Activated T-helper 17 cell treated with anti-CD3 and anti-CD28 coated beads, Interleukin-2, amount 50 U/mL, for 72 hours (primary cell): ENCODE measurements around the gene MAGI1. TPM values are rescaled to one million over a fixed set of nuclear protein-coding genes. Genes with fewer than 3 reads are reported as not detected.

ENCODE experiments used
- ATAC-seq: fragments of 150-1000 bp; cut with Tn5 transposase; replicated peaks from 2 replicates; pipeline ENCODE4 v1.10.0; 2021; ENCODE audit warnings: mild to moderate bottlenecking, moderate library complexity
- H3K27ac Mint-ChIP-seq: one replicate; pipeline ENCODE4 v1.8.0; 2022; ENCODE audit warnings: mixed read lengths
- H3K27me3 Mint-ChIP-seq: one replicate; pipeline ENCODE4 v1.8.0; 2022; ENCODE audit warnings: mixed read lengths
- H3K36me3 Mint-ChIP-seq: one replicate; pipeline ENCODE4 v1.8.0; 2022; ENCODE audit warnings: low read depth, mild to moderate bottlenecking, mixed read lengths
- H3K4me1 Mint-ChIP-seq: one replicate; pipeline ENCODE4 v1.8.0; 2022; ENCODE audit warnings: mixed read lengths
- H3K4me3 Mint-ChIP-seq: one replicate; pipeline ENCODE4 v1.8.0; 2022; ENCODE audit warnings: mild to moderate bottlenecking, mixed read lengths
- H3K9me3 Mint-ChIP-seq: one replicate; pipeline ENCODE4 v1.8.0; 2022; ENCODE audit warnings: mixed read lengths
- total RNA-seq, 2 donors: library from RNA; stranded (reverse); gene quantifications; one replicate each; pipeline ENCODE4 v1.2.3, GENCODE V29; 2022

MAGI1 gene
- total RNA-seq, 2 donors from 2014 or later, result 0.06 TPM; not detected in 1

DNA sequence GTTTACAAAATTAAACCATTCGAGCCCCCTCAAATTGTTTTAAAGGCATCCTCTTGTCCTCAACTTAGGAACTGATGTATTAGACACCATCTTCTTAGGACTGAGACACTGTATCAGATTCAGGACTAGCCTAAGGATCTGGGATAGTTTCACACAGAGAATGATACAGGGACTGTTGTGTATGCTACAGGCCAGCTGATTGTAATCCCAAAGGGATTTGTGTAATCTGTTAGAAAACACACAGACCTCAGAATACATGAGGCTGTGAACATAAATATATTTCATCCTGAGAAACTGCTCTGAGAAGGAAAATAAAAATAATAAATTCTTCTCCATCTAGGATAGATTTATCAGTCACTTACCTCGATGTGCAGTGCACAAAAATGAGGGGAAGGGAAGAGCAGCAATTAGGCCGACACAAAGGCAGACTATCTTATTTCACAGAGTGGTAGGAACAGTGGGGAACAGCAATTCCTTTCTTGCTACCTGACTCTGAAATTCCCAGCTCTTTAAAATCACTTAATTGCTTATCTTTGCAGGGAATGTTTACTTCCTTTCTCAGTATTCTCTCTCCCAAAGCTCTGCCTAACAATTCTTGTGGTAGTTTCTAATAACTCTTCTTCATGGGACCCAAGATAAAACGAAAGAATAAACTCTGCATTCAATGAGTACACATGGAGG lies 322.5 kb downstream of the MAGI1 start:
- no peaks in the 10 kb centered on the region for H3K4me1 Mint-ChIP-seq
- H3K9me3 Mint-ChIP-seq, result no peaks in the 10 kb centered on the region
- H3K27me3 Mint-ChIP-seq, result no peaks in the 10 kb centered on the region
- no peak overlapping the region for H3K27ac Mint-ChIP-seq
- H3K4me3 Mint-ChIP-seq, result no peak overlapping the region
- no peaks in the 10 kb centered on the region for H3K36me3 Mint-ChIP-seq
- no peak for ATAC-seq

- Mint-ChIP-seq H3K36me3 (no peaks in the 10 kb centered on the region), H3K27me3 (no peaks in the 10 kb centered on the region), H3K27ac (no peak overlapping the region), H3K4me3 (no peak overlapping the region), H3K4me1 (no peaks in the 10 kb centered on the region), H3K9me3 (no peaks in the 10 kb centered on the region)
- no peak for ATAC-seq
These were observed 324.6 kb downstream of the MAGI1 start for GRCh38 chr3:65714134-65714533.

DNA sequence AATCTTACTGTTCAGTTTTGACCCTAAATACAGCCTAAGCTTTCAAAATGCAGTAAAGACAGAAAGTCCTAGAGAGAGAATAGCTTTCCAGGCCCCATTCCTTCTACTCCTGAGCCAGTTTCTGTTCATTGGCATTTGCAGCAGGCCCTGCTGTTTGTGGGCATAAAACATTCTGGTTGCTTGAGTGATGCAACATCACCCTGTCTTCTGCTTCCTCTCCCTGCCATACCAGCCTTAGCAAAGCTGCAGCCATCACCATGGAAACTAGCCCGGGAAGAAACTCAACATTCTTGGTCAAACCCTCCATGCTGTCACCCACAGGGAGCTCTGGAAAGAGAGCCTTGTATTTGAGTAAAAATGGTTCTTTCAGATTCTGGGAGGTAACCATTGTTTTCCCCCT lies 325.7 kb downstream of the MAGI1 start:
- Mint-ChIP-seq H3K27ac (no peak overlapping the region), H3K36me3 (no peaks in the 10 kb centered on the region), H3K4me3 (no peak overlapping the region), H3K27me3 (no peaks in the 10 kb centered on the region), H3K4me1 (no peaks in the 10 kb centered on the region), H3K9me3 (no peaks in the 10 kb centered on the region)
- ATAC-seq, result no peak

DNA sequence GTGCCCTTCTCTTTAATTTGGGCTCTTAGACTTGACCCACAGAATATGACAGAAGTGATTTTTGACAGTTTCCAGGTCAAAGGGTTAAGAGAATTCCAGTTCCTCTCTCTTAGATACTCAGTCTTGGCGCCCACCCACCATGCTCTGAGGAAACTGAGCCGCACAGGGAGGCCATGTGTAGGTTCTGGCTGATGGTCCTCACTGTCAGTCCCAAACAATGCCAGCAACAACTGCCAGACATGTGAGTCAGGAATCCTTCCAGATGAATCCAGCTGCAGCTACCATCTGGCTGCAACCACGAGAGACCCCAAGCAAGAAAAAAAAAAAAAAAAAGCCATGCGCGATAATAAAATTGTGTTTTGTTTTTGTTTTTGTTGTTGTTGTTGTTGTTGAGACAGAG lies 326.6 kb downstream of the MAGI1 start:
- H3K27me3 Mint-ChIP-seq, result no peaks in the 10 kb centered on the region
- no peaks in the 10 kb centered on the region for H3K36me3 Mint-ChIP-seq
- H3K4me1 Mint-ChIP-seq, result no peaks in the 10 kb centered on the region
- no peaks in the 10 kb centered on the region for H3K9me3 Mint-ChIP-seq
- H3K27ac Mint-ChIP-seq, result no peak overlapping the region
- no peak overlapping the region for H3K4me3 Mint-ChIP-seq
- no peak for ATAC-seq

GRCh38 chr3:65706776-65707568 lies 331.7 kb downstream of the MAGI1 start:
- Mint-ChIP-seq H3K27me3 (no peaks in the 10 kb centered on the region), H3K36me3 (no peaks in the 10 kb centered on the region), H3K4me1 (no peaks in the 10 kb centered on the region), H3K27ac (no peak overlapping the region), H3K4me3 (no peak overlapping the region), H3K9me3 (no peaks in the 10 kb centered on the region)
- ATAC-seq, result no peak

- no peak overlapping the region for H3K4me3 Mint-ChIP-seq
- no peaks in the 10 kb centered on the region for H3K9me3 Mint-ChIP-seq
- H3K27me3 Mint-ChIP-seq, result no peaks in the 10 kb centered on the region
- no peak overlapping the region for H3K27ac Mint-ChIP-seq
- H3K36me3 Mint-ChIP-seq, result no peaks in the 10 kb centered on the region
- no peaks in the 10 kb centered on the region for H3K4me1 Mint-ChIP-seq
- ATAC-seq, result no peak
These were observed 332.4 kb downstream of the MAGI1 start for GRCh38 chr3:65706301-65706700.

DNA sequence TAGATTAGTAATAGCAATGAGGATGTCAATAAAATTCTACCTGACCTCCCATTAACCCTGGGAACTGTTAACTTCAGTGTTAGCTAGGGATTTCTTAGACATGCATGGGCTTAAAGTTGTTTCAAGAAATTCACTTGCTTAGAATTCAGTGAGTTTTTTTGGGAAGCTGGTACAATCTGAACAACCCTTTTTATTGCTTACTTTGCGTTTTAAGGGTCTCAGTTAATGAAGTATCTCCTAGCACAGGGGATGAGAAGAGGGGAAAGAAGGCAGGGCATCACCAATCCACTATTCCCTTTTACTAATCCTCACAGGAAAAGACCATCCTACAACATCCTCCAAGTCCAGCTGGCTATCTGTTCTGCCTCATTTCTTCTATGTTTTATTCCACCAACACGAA lies 334.9 kb downstream of the MAGI1 start:
- Mint-ChIP-seq H3K4me3 (no peak overlapping the region), H3K36me3 (no peaks in the 10 kb centered on the region), H3K27ac (no peak overlapping the region), H3K9me3 (no peaks in the 10 kb centered on the region), H3K4me1 (no peaks in the 10 kb centered on the region), H3K27me3 (no peaks in the 10 kb centered on the region)
- ATAC-seq, result no peak

GRCh38 chr3:65703026-65703425 lies 335.7 kb downstream of the MAGI1 start:
- Mint-ChIP-seq H3K36me3 (no peaks in the 10 kb centered on the region), H3K4me3 (no peak overlapping the region), H3K27me3 (no peaks in the 10 kb centered on the region), H3K9me3 (no peaks in the 10 kb centered on the region), H3K27ac (no peak overlapping the region), H3K4me1 (no peaks in the 10 kb centered on the region)
- ATAC-seq, result no peak

DNA sequence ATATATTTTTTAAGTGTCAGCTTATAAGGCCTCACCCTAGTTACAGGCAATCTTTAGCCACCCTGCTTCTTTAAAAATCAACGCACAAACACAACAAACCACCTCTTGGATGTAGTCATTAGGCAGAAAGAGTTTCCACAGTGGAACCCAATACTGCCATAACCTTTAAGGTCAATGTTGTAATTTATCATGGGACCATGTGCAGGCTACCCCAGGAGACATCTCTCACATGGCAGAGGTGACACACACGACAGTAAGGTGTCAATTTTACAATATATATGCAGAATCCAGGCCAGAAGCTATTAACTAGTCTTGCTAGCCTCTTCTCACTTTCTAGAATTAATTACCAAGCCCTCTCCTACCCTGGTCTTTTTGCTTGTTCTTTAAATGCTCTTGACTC lies 336.5 kb downstream of the MAGI1 start:
- no peaks in the 10 kb centered on the region for H3K27me3 Mint-ChIP-seq
- no peak overlapping the region for H3K4me3 Mint-ChIP-seq
- no peaks in the 10 kb centered on the region for H3K9me3 Mint-ChIP-seq
- H3K36me3 Mint-ChIP-seq, result no peaks in the 10 kb centered on the region
- no peaks in the 10 kb centered on the region for H3K4me1 Mint-ChIP-seq
- H3K27ac Mint-ChIP-seq, result no peak overlapping the region
- no peak for ATAC-seq

- Mint-ChIP-seq H3K36me3 (no peaks in the 10 kb centered on the region), H3K27me3 (no peaks in the 10 kb centered on the region), H3K4me3 (no peak overlapping the region), H3K4me1 (no peaks in the 10 kb centered on the region), H3K27ac (no peak overlapping the region), H3K9me3 (peaks cover 3% of the 10 kb centered on the region)
- no peak for ATAC-seq
These were observed 337.2 kb downstream of the MAGI1 start for GRCh38 chr3:65701516-65701915.

GRCh38 chr3:65689436-65689835 lies 349.3 kb downstream of the MAGI1 start:
- no peak for ATAC-seq
- H3K4me1 Mint-ChIP-seq, result no peaks in the 10 kb centered on the region
- no peak overlapping the region for H3K4me3 Mint-ChIP-seq
- H3K27me3 Mint-ChIP-seq, result no peaks in the 10 kb centered on the region
- H3K27ac Mint-ChIP-seq, result no peak overlapping the region
- H3K9me3 Mint-ChIP-seq, result peaks cover 4% of the 10 kb centered on the region
- H3K36me3 Mint-ChIP-seq, result no peaks in the 10 kb centered on the region

- no peak overlapping the region for H3K27ac Mint-ChIP-seq
- H3K9me3 Mint-ChIP-seq, result peaks cover 4% of the 10 kb centered on the region
- no peak for ATAC-seq
- H3K4me1 Mint-ChIP-seq, result no peaks in the 10 kb centered on the region
- H3K4me3 Mint-ChIP-seq, result no peak overlapping the region
- H3K36me3 Mint-ChIP-seq, result no peaks in the 10 kb centered on the region
- no peaks in the 10 kb centered on the region for H3K27me3 Mint-ChIP-seq
These were observed 351.0 kb downstream of the MAGI1 start for GRCh38 chr3:65687741-65688140.

- H3K4me1 Mint-ChIP-seq, result no peaks in the 10 kb centered on the region
- no peaks in the 10 kb centered on the region for H3K36me3 Mint-ChIP-seq
- no peak overlapping the region for H3K27ac Mint-ChIP-seq
- H3K4me3 Mint-ChIP-seq, result no peak overlapping the region
- ATAC-seq, result no peak
- H3K9me3 Mint-ChIP-seq, result peaks cover 4% of the 10 kb centered on the region
- no peaks in the 10 kb centered on the region for H3K27me3 Mint-ChIP-seq
These were observed 353.0 kb downstream of the MAGI1 start for GRCh38 chr3:65685621-65686235.

GRCh38 chr3:65678516-65678915 lies 360.2 kb downstream of the MAGI1 start:
- ATAC-seq, result no peak
- Mint-ChIP-seq H3K27ac (no peak overlapping the region), H3K4me3 (no peak overlapping the region), H3K4me1 (no peaks in the 10 kb centered on the region), H3K36me3 (no peaks in the 10 kb centered on the region), H3K9me3 (no peaks in the 10 kb centered on the region), H3K27me3 (no peaks in the 10 kb centered on the region)

- Mint-ChIP-seq H3K27me3 (no peaks in the 10 kb centered on the region), H3K4me3 (no peak overlapping the region), H3K27ac (no peak overlapping the region), H3K36me3 (no peaks in the 10 kb centered on the region), H3K4me1 (no peaks in the 10 kb centered on the region), H3K9me3 (no peaks in the 10 kb centered on the region)
- ATAC-seq, result no peak
These were observed 361.2 kb downstream of the MAGI1 start for GRCh38 chr3:65677486-65678010.
